Suprapubic skin (tissue), 4 donors: ENCODE data around the gene VAV2.

Experiments used
- CTCF ChIP-seq, 2 donors: fragments of 200-600 bp in 1 of 2; fragments of 450-650 bp in 1 of 2; sonication (generic) in 1 of 2; IDR thresholded peaks; one replicate each; pipeline ENCODE4 v1.5.1; 2016 to 2019; ENCODE audit warnings: antibody characterized with exemption in 2 of 2, mild to moderate bottlenecking in 1 of 2, moderate library complexity in 1 of 2
- EP300 ChIP-seq: sonication (generic); formaldehyde crosslinking; IDR thresholded peaks from one replicate; pipeline ENCODE4 v1.6.1; 2017; ENCODE audit warnings: antibody characterized with exemption
- POLR2A ChIP-seq, 2 donors: fragments of 450-650 bp; IDR thresholded peaks; one replicate each; pipeline ENCODE4 v1.6.1; 2017; ENCODE audit warnings: antibody characterized with exemption in 2 of 2, mild to moderate bottlenecking in 2 of 2, moderate library complexity in 2 of 2
- POLR2AphosphoS5 ChIP-seq, 3 donors: sonication (generic); formaldehyde crosslinking; IDR thresholded peaks; one replicate each; pipeline ENCODE4 v1.6.1; 2017; ENCODE audit warnings: antibody characterized with exemption in 3 of 3

GRCh38 chr9:133803745-133804144 is 188.4 kb downstream of the VAV2 start:
- no peak for TF ChIP-seq CTCF (IDR thresholded peaks at IDR 0.05)
- TF ChIP-seq POLR2A (IDR thresholded peaks at IDR 0.05) = no peak
- TF ChIP-seq POLR2AphosphoS5 (IDR thresholded peaks at IDR 0.05) = no peak
- TF ChIP-seq EP300 = no peak
